Ishikawa (cell line): ENCODE measurements around the gene RASD2.

Experiments used
- CEBPB ChIP-seq: IDR thresholded peaks from 2 replicates; pipeline ENCODE4 v1.6.1; 2012
- CREB1 ChIP-seq: IDR thresholded peaks from 2 replicates; pipeline ENCODE4 v1.6.1; 2012; ENCODE audit warnings: low read depth
- EGR1 ChIP-seq: IDR thresholded peaks from 2 replicates; pipeline ENCODE4 v1.6.1; 2012
- EP300 ChIP-seq: IDR thresholded peaks from 2 replicates; pipeline ENCODE4 v1.6.1; 2012; ENCODE audit warnings: borderline replicate concordance
- FOXM1 ChIP-seq: IDR thresholded peaks from 2 replicates; pipeline ENCODE4 v1.6.1; 2012; ENCODE audit warnings: low read depth, borderline replicate concordance
- MAX ChIP-seq: IDR thresholded peaks from 2 replicates; pipeline ENCODE4 v1.6.1; 2012
- NFIC ChIP-seq: IDR thresholded peaks from 2 replicates; pipeline ENCODE4 v1.6.1; 2012
- REST ChIP-seq: IDR thresholded peaks from 2 replicates; pipeline ENCODE4 v1.6.1; 2012; ENCODE audit warnings: low read depth, mild to moderate bottlenecking

GRCh38 chr22:35587447-35587870, 46.8 kb downstream of the RASD2 start:
- TF ChIP-seq MAX (peak; percentile 88), CREB1 (no peak), FOXM1 (peak; percentile 78), REST (no peak), NFIC (peak; percentile 98), EGR1 (no peak), CEBPB (no peak), EP300 (peak; percentile 93)
